ENCODE results near the gene STRADB. TPM values are rescaled to one million over a fixed set of nuclear protein-coding genes. Genes with fewer than 3 reads are reported as not detected.
"Not testable (repeated sequence)": the region's sequence is repeated elsewhere in the genome, so short reads cannot be mapped to it uniquely, and the experiment has no call there.

The STRADB gene
- total and polyA plus RNA-seq, 4 donors: 35.9 to 199 (median 67.3) TPM

- H3K4me3 ChIP-seq (ENCODE audit: low read depth in 1 of 3, low read length in 3 of 3); H3K27me3 ChIP-seq (ENCODE audit: control insufficient read depth in 4 of 4, insufficient read depth in 4 of 4, low read length in 3 of 4); H3K4me1 ChIP-seq (ENCODE audit: control insufficient read depth in 4 of 4, insufficient read depth in 4 of 4, low read length in 3 of 4); DNase-seq (ENCODE audit: low spot score); H3K9me3 ChIP-seq (ENCODE audit: control insufficient read depth in 4 of 4, low read length in 3 of 4); H3K9ac ChIP-seq (ENCODE audit: low read depth in 1 of 2, low read length in 2 of 2); H3K27ac ChIP-seq (ENCODE audit: low read depth in 1 of 2, low read length in 2 of 2): not testable (repeated sequence)
- H3K36me3 ChIP-seq (ENCODE audit: control insufficient read depth in 4 of 4, insufficient read depth in 3 of 4, low read depth in 1 of 4, low read length in 3 of 4): peaks cover 1 to 18% (median 7%) of the 10 kb centered on the region in 4 donors
- WGBS: 96% methylated on average over 4 of the region's 4 CpGs
These were observed 32.2 kb downstream of the STRADB start for GRCh38 chr2:201483758-201484157.

GRCh38 chr2:201484805-201485204, 33.3 kb downstream of the STRADB start:
- H3K27ac ChIP-seq (ENCODE audit: low read depth in 1 of 2, low read length in 2 of 2): no peak overlapping the region
- 80% methylated on average over 4 of the region's 4 CpGs for WGBS
- H3K4me3 ChIP-seq (ENCODE audit: low read depth in 1 of 3, low read length in 3 of 3): no peak overlapping the region
- H3K27me3 ChIP-seq (ENCODE audit: control insufficient read depth in 4 of 4, insufficient read depth in 4 of 4, low read length in 3 of 4): no peaks in the 10 kb centered on the region
- H3K36me3 ChIP-seq (ENCODE audit: control insufficient read depth in 4 of 4, insufficient read depth in 3 of 4, low read depth in 1 of 4, low read length in 3 of 4): peaks cover 0 to 11% (median 4%) of the 10 kb centered on the region in 4 donors
- no peaks in the 10 kb centered on the region for H3K9me3 ChIP-seq (ENCODE audit: control insufficient read depth in 4 of 4, low read length in 3 of 4)
- DNase-seq (ENCODE audit: low spot score): no peak
- no peaks in the 10 kb centered on the region for H3K4me1 ChIP-seq (ENCODE audit: control insufficient read depth in 4 of 4, insufficient read depth in 4 of 4, low read length in 3 of 4)
- TF ChIP-seq RAD21 (IDR thresholded peaks at IDR 0.05) (no peak), CTCF (IDR thresholded peaks at IDR 0.05; ENCODE audit: low read depth, low read length, missing input control) (no peak), REST (IDR thresholded peaks at IDR 0.05) (no peak), EGR1 (IDR thresholded peaks at IDR 0.05; ENCODE audit: low read depth in 2 of 2) (no peak), HNF4A (conservative IDR thresholded peaks at IDR 0.05) (no peak), GABPA (IDR thresholded peaks at IDR 0.05 in 1 of 2, conservative IDR thresholded peaks at IDR 0.05 in 1 of 2) (no peak), JUND (IDR thresholded peaks at IDR 0.05) (no peak), RXRA (IDR thresholded peaks at IDR 0.05) (no peak), HNF4G (IDR thresholded peaks at IDR 0.05) (no peak), TAF1 (conservative IDR thresholded peaks at IDR 0.05) (no peak), NR2F2 (IDR thresholded peaks at IDR 0.05) (no peak), MAX (IDR thresholded peaks at IDR 0.05) (no peak), YY1 (IDR thresholded peaks at IDR 0.05) (no peak)
- no peak overlapping the region for H3K9ac ChIP-seq (ENCODE audit: low read depth in 1 of 2, low read length in 2 of 2)

GRCh38 chr2:201490291-201490690, 38.8 kb downstream of the STRADB start:
- WGBS: 93% methylated on average over 4 of the region's 4 CpGs
- no peak for DNase-seq (ENCODE audit: low spot score)
- TF ChIP-seq JUND (IDR thresholded peaks at IDR 0.05) (no peak), ATF3 (IDR thresholded peaks at IDR 0.05) (no peak), ZBTB33 (IDR thresholded peaks at IDR 0.05) (no peak), EGR1 (IDR thresholded peaks at IDR 0.05; ENCODE audit: low read depth in 2 of 2) (no peak), FOXA1 (IDR thresholded peaks at IDR 0.05) (no peak), GABPA (IDR thresholded peaks at IDR 0.05 in 1 of 2, conservative IDR thresholded peaks at IDR 0.05 in 1 of 2) (no peak), MAX (IDR thresholded peaks at IDR 0.05) (no peak), HNF4G (IDR thresholded peaks at IDR 0.05) (no peak), FOXA2 (IDR thresholded peaks at IDR 0.05) (no peak), YY1 (IDR thresholded peaks at IDR 0.05) (no peak), SP1 (IDR thresholded peaks at IDR 0.05) (no peak), RXRA (IDR thresholded peaks at IDR 0.05) (no peak), HNF4A (conservative IDR thresholded peaks at IDR 0.05) (no peak), CTCF (IDR thresholded peaks at IDR 0.05; ENCODE audit: low read depth, low read length, missing input control) (no peak), NR2F2 (IDR thresholded peaks at IDR 0.05) (no peak)

More at GRCh38 chr2:201490291-201490690, 38.8 kb downstream of the STRADB start:
- Histone ChIP-seq H3K27ac (ENCODE audit: low read depth in 1 of 2, low read length in 2 of 2) (no peak overlapping the region), H3K4me3 (ENCODE audit: low read depth in 1 of 3, low read length in 3 of 3) (no peak overlapping the region), H3K9me3 (ENCODE audit: control insufficient read depth in 4 of 4, low read length in 3 of 4) (no peaks in the 10 kb centered on the region), H3K4me1 (ENCODE audit: control insufficient read depth in 4 of 4, insufficient read depth in 4 of 4, low read length in 3 of 4) (no peaks in the 10 kb centered on the region), H3K27me3 (ENCODE audit: control insufficient read depth in 4 of 4, insufficient read depth in 4 of 4, low read length in 3 of 4) (no peaks in the 10 kb centered on the region), H3K36me3 (ENCODE audit: control insufficient read depth in 4 of 4, insufficient read depth in 3 of 4, low read depth in 1 of 4, low read length in 3 of 4) (no peaks in the 10 kb centered on the region), H3K9ac (ENCODE audit: low read depth in 1 of 2, low read length in 2 of 2) (no peak overlapping the region)
